Ecto neural progenitor cell (in vitro differentiated cells): ENCODE results near the gene SLC22A16.
"Not testable (repeated sequence)": the region's sequence is repeated elsewhere in the genome, so short reads cannot be mapped to it uniquely, and the experiment has no call there.

Experiments
- DNase-seq: peaks from one replicate; pipeline ENCODE4 v3.0.0-alpha.2; 2018; ENCODE audit warnings: low spot score

SLC22A16 gene, protein sequence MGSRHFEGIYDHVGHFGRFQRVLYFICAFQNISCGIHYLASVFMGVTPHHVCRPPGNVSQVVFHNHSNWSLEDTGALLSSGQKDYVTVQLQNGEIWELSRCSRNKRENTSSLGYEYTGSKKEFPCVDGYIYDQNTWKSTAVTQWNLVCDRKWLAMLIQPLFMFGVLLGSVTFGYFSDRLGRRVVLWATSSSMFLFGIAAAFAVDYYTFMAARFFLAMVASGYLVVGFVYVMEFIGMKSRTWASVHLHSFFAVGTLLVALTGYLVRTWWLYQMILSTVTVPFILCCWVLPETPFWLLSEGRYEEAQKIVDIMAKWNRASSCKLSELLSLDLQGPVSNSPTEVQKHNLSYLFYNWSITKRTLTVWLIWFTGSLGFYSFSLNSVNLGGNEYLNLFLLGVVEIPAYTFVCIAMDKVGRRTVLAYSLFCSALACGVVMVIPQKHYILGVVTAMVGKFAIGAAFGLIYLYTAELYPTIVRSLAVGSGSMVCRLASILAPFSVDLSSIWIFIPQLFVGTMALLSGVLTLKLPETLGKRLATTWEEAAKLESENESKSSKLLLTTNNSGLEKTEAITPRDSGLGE

DNA sequence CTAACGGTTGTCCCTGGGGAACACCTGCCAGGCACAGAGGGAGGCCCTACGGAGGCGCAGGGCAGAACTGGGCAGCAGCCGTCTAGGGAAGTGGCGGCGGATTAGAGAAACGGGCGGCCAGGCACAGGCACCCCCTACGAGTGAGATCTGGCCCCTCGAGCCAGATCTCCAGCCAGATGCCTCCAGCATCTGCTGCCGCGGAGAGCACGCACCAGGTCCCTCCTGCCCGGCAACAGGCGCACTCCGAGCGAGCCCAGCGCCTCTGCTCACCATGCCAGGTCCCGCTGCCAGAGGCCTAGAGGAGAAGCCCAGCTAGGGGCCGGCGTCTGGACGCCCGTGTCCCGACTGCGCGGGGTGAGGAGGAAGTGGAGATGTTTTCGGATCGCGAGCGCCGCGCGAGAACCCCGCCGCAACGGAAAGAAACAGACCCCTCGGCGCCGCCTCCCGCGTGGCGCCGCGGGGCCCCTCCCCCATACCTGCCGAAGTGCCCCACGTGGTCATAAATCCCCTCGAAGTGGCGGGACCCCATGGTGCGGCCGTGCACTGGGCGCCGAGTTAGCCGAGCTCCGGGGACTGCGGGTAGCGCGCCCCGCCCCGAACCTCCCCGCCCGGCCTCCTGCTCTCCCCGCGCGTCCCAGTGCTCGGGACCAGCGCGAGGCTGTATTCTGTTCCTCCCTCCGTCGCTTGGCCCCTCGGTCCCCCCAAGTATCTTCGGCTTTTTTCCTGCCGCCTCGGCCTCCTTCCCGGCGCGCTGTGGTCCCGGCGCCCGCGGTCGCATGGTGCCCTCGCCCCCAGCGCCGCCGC, at the start of gene SLC22A16:
TSS of gene SLC22A16 (minus strand) at position 568 of the 804 bp plus-strand sequence. CDS start at position 529, 39 bp downstream.
- DNase-seq = no peak

DNA sequence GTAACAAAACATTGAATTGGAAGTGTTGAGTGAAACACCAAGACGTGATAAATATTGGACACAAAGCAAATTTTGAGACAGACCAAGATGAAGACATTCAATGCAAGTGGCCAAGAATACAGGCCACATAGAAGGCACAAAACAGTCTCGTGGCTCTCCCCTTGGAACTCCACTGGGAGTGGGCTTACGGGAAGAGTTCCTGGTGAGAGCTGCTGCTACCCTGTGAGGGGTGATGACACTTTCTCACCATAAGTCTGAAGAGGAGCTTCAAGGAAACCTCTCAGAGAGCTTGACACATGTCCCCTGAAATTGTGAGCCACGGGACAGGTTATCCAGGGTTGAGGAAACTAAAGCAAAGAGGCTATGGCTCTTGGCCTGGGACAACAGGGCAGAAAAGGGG, 48.6 kb upstream of the SLC22A16 start:
- DNase-seq = no peak

DNA sequence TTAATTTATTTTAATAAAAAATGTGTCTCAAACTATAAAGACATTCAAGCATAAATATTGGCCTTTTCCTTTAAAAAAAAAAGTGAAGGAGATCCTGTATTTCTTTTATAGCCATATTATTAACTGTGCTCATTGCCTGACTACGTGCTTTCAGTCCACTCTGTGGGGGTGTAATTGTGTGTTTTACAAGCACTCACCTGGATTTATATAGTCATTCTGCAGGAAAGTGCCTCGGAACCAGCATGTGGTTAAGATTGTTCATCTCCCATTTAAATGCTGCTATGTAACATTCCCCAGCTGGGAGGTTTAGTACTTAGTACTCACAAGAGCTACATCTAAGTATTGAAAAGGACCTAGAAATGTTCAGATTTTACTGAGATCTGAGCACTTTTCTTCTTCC, 47.9 kb upstream of the SLC22A16 start:
- no peak for DNase-seq

DNA sequence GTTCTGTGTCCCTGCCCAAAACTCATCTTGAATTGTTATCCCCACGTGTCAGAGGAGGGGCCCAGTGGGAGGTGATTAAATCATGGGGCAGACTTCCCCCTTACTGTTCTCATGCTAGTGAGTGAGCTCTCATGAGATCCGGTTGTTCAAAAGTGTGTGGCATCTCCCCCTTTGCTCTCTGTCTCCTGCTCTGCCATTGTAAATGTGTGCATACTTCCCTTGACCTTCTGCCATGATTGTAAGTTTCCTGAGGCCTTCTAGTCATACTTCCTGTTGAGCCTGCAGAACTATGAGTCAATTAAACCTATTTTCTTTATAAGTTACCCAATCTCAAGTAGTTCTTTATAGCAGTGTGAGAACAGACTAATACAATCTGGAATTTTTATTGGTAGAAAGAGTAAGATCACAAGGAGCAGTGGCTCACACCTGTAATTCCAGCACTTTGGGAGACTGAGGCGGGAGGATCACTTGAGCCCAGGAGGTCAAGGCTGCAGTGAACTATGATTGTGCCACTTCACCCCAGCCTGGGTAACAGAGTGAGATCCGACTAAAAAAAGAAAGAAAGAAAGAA, 47.1 kb upstream of the SLC22A16 start:
- DNase-seq = no peak

DNA sequence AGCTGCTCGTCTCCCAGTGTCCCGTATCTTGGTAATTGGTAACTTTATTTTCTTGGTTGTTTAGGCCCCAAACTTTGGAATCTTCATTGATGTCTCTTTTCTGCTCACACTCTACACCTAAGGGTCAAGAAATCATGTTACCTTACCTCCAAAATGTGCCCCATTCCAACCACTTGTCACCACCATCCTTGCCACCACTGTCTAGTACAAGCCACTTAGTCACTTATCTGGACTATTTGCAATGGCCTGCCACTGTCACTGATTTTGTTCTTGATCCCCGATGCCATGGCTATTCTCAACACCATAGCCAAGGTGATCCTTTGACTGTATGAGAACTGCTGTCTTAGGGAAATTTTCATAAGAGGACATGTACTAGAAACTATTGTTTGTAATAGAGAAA, 46.0 kb upstream of the SLC22A16 start:
- DNase-seq = no peak

DNA sequence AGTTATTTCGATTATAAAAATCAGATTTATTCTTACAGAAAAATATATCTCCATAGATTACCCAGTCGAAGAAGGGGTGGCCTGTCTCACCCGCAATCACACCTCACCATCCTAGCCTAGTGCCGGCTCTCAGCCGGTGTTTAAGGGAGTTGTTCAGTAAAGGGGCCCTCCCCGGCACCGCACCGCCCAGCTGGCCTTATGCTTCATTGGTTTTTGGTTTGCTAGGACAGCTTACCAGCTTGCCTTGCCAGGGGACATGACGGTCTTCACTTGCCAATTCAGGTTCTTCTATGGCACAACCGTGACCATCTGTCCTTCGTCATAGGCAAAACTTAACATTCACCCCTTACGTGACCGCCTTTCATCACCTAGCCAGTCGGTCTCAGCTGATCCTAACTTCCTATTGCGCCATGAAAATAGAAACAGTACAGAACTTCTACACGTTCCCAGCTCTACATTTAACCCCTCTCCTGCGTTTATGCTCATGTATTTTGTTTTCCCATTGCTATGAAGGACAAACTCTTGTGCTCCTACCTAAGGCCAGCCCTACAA, 44.7 kb upstream of the SLC22A16 start:
- DNase-seq = no peak

DNA sequence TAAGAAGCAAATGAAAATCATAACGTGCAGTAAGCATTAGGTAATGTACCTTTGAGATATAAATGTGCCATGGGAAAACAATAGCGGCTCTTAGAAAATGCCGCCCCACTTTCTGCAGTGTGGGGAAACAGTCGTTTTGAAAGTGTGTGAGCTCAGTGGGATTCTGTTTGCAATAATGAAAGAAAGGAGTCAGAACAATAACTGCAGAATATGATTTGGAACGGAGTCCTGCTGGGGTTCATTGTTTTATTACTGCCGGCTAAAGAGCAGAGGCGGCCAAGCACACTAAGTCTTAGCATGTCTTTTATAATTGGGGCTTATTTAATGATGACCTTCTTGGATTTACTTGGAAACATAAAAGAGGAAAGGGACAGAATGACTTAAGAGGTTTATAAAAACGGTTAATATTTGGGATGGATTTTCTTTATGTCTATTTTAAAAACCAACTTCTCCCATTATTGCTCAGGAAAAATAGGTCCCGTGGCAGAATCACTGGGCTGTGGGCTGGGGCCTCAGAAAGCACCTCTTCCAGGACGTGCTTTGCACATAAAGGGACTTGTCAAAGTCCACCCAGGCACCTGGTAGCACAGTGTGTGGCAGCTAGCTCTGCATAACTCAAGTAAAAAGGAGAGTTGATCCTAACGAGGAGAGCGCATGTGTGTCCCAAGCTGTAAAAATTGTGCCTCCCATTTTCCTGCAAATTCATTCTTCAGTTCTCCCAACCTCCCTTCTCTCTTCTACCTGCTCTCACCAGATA, 44.0 kb upstream of the SLC22A16 start:
- DNase-seq = no peak

DNA sequence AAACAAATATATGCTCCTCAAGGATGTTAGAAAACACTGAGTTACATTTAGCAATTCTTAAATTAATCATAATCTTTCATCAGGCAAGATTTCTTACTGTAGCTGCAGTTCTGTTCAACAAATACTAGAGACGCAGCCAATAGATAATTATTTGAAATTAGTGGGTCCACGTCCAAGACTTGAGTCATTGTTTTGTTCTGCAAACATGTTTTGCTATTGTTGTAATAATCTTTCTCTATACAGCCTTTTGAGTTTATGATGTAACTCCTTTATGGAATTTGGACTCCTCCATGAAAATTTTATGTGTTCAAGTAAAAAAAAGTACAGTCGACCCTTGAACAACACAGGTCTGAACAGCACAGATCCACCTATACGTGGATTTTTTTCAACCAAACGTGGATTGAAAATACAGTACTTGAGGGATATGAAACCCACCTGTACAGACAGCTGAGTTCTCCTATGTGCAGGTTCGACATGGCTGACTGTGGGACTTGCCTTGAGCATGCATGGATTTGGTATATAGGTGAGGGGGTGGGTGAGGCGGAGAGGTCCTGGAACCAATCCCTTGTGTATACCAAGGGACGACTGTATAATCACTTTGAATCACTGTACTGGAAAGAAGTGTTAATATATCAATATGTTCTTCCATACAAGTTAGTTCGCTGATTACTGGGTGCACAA, 41.3 kb upstream of the SLC22A16 start:
- DNase-seq = no peak

DNA sequence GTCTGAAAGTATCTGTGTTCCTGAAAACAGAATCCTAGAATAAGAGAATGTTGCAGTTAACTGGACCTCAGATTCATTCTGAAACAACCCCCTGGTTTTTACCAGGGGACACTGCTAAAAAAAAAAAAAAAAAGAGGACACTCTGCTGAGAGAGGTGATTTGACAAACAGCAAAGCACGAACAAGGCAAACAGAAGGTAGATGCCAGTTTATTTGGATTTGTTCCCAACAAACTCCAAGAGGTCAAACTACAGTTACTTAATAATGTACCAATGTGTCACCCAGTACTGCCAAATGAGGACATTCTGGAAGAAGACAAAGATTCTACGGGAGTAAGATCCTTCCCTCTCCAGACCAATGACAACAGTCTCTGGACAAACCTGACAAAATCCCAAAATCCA, 40.6 kb upstream of the SLC22A16 start:
- no peak for DNase-seq

DNA sequence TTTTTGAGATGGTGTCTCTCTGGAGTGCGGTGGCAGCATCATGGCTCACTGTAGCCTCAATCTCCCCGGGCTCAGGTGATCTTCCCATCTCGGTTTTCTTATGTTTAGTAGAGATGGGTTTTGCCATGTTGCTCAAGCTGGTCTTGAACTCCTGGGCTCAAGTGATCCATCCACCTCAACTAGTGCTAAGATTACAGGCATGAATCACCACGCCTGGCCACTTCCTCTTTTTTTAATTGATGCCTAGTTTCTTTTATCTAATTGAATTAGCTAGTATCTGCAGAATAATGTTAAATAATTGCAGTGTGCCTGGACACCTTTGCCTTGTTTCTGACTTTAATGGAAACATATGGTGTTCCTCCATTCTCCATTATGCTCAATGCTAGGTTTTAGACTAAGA, 38.4 kb upstream of the SLC22A16 start:
- DNase-seq = no peak

DNA sequence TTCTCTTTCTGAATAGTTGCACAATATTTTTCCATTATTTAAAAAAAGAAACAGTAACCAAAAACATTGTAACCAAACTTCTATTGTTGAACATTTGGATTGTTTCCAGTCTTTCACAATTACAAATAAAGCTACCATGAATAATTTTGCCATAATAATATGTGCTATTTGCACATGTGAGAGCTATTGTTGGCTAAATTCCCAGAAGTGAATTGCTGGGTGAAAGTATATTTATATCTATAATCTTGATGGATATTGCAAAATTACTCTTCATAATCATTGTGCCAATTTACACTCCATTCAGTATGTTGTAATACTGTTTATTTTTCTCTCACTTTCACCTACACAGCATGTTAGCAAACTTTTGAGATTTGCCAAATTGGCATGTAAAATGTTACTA, 36.6 kb upstream of the SLC22A16 start:
- DNase-seq = no peak

DNA sequence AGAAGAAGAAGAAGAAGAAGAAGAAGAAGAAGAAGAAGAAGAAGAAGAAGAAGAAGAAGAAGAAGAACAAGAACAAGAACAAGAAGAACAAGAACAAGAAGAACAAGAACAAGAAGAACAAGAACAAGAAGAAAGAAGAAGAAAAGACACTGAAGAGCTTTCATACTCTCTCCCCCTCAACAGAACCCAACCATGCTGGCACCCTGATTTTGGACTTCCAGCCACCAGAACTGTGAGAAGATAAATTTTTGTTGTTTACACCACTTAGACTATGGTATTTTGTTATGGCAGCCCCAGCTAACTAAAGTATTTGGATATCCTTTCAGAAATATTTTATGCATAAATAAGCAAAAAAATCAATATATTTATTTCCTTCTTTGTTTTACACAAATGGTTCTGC, 36.1 kb upstream of the SLC22A16 start:
- not testable (repeated sequence) for DNase-seq

DNA sequence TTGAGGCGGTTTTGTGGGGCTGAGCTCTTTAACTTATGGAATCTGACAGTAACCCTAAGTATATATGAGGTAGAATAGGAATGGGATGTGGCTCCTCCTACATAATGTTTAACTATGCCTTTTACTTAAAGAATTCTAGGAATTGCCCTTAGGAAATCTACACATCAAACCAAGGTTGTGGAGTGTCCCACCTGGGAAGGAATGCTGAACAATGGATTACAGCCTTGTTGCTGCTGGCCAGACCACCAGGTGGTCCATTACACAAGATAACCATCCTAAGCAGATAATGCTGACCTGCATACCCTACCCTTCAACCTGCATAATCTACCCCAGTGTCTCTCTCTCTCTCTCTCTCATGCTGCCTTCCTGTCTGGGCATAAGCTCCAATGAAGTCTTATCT, 35.0 kb upstream of the SLC22A16 start:
- DNase-seq = no peak

DNA sequence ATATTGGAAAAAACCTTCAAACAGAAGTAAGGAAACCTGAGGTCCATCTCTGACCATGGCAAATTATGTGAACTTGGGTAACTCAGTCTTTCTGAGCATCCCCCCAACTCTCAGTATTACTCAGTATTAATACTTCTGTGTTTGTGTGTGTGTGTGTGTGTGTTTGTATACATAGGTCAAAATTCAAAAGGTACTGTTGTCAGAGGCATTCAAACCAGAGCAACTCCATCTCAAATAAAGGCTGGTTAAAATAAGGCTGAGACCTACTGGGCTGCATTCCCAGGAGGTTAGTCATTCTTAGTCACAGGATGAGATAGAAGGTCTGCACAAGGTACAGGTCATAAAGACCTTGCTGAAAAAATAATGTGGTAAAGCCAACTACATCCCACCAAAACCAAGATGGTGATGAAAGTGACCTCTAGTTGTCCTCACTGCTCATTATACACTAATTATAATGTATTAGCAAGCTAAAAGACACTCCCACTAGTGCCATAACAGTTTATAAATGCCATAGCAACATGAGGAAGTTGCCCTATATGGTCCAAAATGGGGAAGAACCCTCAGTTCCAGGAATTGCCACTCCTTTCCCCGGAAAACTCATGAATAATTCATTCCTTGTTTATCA, 33.3 kb upstream of the SLC22A16 start:
- no peak for DNase-seq

DNA sequence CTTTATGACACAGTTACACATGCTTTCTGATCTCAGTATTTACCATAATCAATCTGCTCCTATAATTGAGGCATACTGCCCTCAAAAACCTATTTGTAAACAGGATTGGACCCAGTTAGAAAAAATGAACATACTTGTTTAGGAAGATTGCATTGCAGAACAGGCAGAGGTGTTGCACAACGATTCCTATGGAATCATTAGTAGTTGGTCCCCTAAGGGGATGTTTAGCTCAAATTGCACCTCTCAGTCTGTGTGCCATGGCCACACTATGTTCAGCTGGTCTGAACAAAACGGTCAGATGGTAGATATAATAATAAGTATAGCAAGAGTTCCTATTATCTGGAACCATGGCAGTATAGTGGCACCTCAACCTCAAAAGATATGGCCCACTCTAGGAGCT, 28.5 kb upstream of the SLC22A16 start:
- not testable (repeated sequence) for DNase-seq

DNA sequence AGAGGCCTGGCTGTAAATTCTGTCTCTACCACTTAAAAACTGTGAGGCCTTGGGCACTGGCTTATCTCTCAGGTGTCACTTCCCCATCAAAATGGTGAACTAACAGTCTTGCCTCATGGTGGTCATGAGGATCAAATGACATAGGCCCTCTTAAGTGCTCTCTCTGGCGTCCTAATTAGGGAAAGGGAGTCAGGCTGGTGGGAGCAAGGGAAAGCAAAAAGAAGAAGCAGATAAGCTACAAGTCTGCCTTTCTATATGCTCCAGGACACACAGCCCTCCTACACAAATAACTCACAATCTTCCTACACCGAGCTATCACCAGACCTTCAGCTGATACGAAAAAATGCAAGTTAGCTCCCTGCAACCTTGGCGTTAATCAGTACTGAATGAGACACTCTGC, 19.5 kb upstream of the SLC22A16 start:
- DNase-seq = no peak

DNA sequence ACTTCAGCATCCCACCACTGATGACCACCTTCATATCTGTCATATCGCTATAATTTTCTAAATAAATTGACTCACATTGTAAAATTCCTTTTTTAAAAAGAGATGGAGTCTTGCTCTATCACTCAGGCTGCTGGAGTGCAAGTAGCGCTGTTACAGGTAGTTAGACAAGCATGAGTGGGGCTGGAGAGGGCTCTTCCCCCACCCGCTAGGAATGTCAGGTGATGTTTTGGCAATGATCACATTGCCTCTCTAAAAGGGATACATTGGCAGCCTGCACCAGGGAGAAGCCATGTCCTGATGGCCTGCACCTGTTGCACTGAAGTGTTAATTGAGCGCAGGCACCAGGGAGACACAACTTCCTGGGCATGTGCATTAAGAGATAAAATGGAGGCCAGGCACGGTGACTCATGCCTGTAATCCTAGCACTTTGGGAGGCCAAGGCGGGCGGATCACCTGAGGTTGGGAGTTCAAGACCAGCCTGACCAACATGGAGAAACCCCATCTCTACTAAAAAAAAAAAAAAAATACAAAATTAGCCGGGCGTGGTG, 16.9 kb upstream of the SLC22A16 start:
- DNase-seq = peak; percentile 5

DNA sequence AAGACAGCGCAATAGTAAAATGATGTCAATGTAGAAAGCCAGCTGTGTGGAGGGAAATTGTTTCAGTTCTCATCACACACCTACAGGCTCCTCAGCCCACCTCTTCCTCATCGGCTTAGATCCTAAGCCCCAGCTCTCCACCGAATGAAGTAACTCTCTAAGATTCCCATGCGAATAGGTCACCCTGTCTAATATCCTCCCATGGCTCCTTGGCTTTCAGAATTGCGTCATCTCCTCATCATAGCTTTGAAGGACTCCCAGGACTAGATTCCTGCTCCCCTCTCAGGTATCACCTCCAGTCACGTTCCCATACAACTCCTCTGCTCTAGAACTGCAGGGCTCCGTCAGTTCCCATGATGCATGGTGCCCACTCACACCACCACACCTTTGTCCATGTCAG, 16.2 kb upstream of the SLC22A16 start:
- DNase-seq = peak; percentile 20

DNA sequence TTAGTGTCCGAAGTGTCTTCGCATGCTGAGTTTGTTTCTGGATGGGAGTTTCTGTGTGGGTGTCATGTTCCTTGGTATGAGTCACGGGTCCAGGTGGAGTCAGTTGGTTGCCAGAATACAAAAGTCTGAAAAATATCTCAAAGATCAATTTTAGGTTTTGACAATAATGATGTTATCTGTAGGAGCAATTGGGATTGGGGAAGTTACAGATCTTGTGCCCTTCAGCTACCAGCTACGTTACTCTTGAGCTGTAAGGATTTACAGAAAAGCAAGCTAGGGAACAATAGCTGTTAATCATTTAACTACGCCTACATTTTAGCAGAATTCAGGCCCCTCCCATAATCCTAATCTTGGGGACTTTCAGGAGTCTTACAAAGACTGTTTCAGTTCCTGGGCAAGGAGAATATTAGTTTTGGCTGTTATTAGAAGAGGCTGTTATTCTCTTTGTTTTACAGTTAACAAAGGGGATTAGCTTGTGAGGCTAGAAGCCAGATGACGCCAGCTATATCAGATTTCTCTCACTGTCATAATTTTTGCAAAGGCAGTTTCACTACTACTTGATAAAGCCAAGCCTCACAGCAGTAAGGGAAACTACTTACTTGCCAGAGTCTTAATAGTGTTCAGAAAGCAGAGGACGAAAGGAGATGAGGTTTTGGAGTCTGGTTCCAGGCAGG, 15.4 kb upstream of the SLC22A16 start:
- no peak for DNase-seq

DNA sequence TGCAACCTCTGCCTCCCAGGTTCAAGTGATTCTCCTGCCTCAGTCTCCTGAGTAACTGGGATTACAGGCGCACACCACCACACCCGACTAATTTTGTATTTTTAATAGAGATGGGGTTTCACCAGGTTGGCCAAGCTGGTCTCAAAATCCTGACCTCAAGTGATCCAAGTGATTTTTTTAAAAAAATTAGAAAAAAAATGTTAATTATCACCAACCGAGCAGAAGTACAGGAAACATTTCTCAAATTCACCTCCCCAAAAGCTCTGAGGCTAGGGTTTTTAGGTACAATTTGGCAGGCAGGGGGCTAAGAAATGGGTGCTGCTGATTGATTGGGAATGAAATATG, 14.9 kb upstream of the SLC22A16 start:
- no peak for DNase-seq
